ENCODE data around the gene DTYMK. TPM values are rescaled to one million over a fixed set of nuclear protein-coding genes. Genes with fewer than 3 reads are reported as not detected.

DTYMK gene
- total and polyA plus RNA-seq, 2 of the 4 experiments (the other 2 are of a cell fraction) = 31.7 to 50.1 TPM

- Histone ChIP-seq H3K4ac (ENCODE audit: low read depth, low read length) (no peak overlapping the region), H2BK15ac (ENCODE audit: low read depth, low read length) (no peak overlapping the region), H2BK5ac (ENCODE audit: low read depth, low read length, poor library complexity, severe bottlenecking) (no peak overlapping the region), H3K9me3 (ENCODE audit: control insufficient read depth, insufficient read depth, low read length) (no peaks in the 10 kb centered on the region), H3K79me1 (ENCODE audit: low read depth in 1 of 2, low read length in 2 of 2) (peaks cover 18 to 72% of the 10 kb centered on the region in 2 experiments), H4K91ac (ENCODE audit: insufficient read depth, low read depth, low read length) (no peak overlapping the region), H4K20me1 (ENCODE audit: insufficient read depth, low read length) (peaks cover 72% of the 10 kb centered on the region), H3K4me1 (ENCODE audit: control insufficient read depth, insufficient read depth, low read length) (peaks cover 2% of the 10 kb centered on the region; the same call in 1 of the 2 replicates), H3K9me1 (ENCODE audit: insufficient read depth, low read length) (peaks cover 11% of the 10 kb centered on the region), H3K4me3 (ENCODE audit: insufficient read depth, low read depth, low read length) (no peak overlapping the region), H2AK5ac (ENCODE audit: low read depth, low read length) (no peak overlapping the region), H3K14ac (replicated peaks; ENCODE audit: low read depth, low read length) (no peak overlapping the region), H3K4me2 (ENCODE audit: low read depth, low read length) (no peak overlapping the region), H3K23ac (ENCODE audit: low read depth, low read length) (no peak overlapping the region), H4K8ac (ENCODE audit: low read depth in 2 of 2, low read length in 2 of 2) (no peak overlapping the region), H3K9ac (ENCODE audit: low read depth, low read length) (no peak overlapping the region), H3K27me3 (ENCODE audit: control insufficient read depth, insufficient read depth, low read length) (no peaks in the 10 kb centered on the region), H3K56ac (ENCODE audit: extremely low read depth, insufficient read depth, low read length) (no peak overlapping the region), H3K36me3 (ENCODE audit: control insufficient read depth, insufficient read depth, low read length) (peaks cover 3% of the 10 kb centered on the region), H2AK9ac (replicated peaks; ENCODE audit: low read depth, low read length, poor library complexity) (no peak overlapping the region), H2BK120ac (ENCODE audit: low read depth, low read length) (no peak overlapping the region), H2AFZ (replicated peaks; ENCODE audit: low read length, poor library complexity) (no peak overlapping the region), H2BK20ac (ENCODE audit: low read depth, low read length) (no peak overlapping the region), H3K18ac (ENCODE audit: low read depth, low read length) (no peak overlapping the region), H3K27ac (ENCODE audit: insufficient read depth, low read length) (no peak overlapping the region), H4K5ac (ENCODE audit: low read depth, low read length) (no peak overlapping the region)
- dilution Hi-C loops (cut with HindIII; ENCODE audit: low sequenced_read_pairs, unreplicated experiment) = no loop called here
- TF ChIP-seq MAZ (IDR thresholded peaks at IDR 0.05; ENCODE audit: borderline replicate concordance, low read depth, low read length) = no peak
- TF ChIP-seq CHD1 (IDR thresholded peaks at IDR 0.05; ENCODE audit: low read depth, low read length) = no peak
- no peak for TF ChIP-seq USF2 (IDR thresholded peaks at IDR 0.05; ENCODE audit: low read depth, low read length)
- TF ChIP-seq NFE2L2 (IDR thresholded peaks at IDR 0.05; ENCODE audit: low read depth, low read length) = no peak
- no peak for TF ChIP-seq BHLHE40 (IDR thresholded peaks at IDR 0.05; ENCODE audit: low read depth, low read length)
- no peak for TF ChIP-seq RFX5 (IDR thresholded peaks at IDR 0.05; ENCODE audit: low read depth, low read length)
- no peak for TF ChIP-seq RAD21 (IDR thresholded peaks at IDR 0.05; ENCODE audit: low read length)
- TF ChIP-seq MAFK (IDR thresholded peaks at IDR 0.05; ENCODE audit: low read depth, low read length) = no peak
- no peak for TF ChIP-seq POLR2A (IDR thresholded peaks at IDR 0.05; ENCODE audit: low read depth, low read length)
- no peak for TF ChIP-seq SMC3 (IDR thresholded peaks at IDR 0.05; ENCODE audit: low read depth, low read length)
- no peak for TF ChIP-seq CEBPB (IDR thresholded peaks at IDR 0.05; ENCODE audit: low read depth, low read length)
- no peak for TF ChIP-seq MXI1 (IDR thresholded peaks at IDR 0.05; ENCODE audit: borderline replicate concordance, low read depth, low read length)
- TF ChIP-seq FOS (IDR thresholded peaks at IDR 0.05; ENCODE audit: low read depth, low read length) = no peak
- TF ChIP-seq CTCF (conservative IDR thresholded peaks at IDR 0.05; ENCODE audit: low read depth, low read length) = no peak
- no peak for TF ChIP-seq ELK1 (IDR thresholded peaks at IDR 0.05; ENCODE audit: borderline replicate concordance, low read depth, low read length)
- no peak for TF ChIP-seq RCOR1 (IDR thresholded peaks at IDR 0.05; ENCODE audit: insufficient replicate concordance, low read length)
- POLR2A ChIA-PET (ENCODE audit: unreplicated experiment) = no interaction called here
- DNase-seq (no peak), ATAC-seq (ENCODE audit: low read depth) (no peak)
- in situ Hi-C loops (cut with MboI; ENCODE audit: low sequenced_read_pairs) = no loop called here
- intact Hi-C loops (cut with micrococcal nuclease) = no loop called here
- BruUV-seq (replicated peaks) = no TSS peak
- CTCF ChIA-PET = interaction anchor here (0.6 to 1.5 kb wide), 2 partner anchors 13 to 194 kb away, joined by 3 to 5 read pairs; no protein-coding TSS in a partner anchor
- WGBS, 2 experiments (ENCODE audit: extremely low coverage in 2 of 2, insufficient read length in 1 of 2) = 81% methylated on average over 4 of the region's 14 CpGs; no CpG with 5 or more reads in 1 of the 2 experiments
These were observed 40.5 kb downstream of the DTYMK start for GRCh38 chr2:241645915-241646645.
